ENCODE measurements around the gene HS3ST3A1.

Gene HS3ST3A1

GRCh38 chr17:13491491-13491890, 110.2 kb downstream of the HS3ST3A1 start:
- H3K4me1 ChIP-seq (ENCODE audit: control insufficient read depth, low read length), result no peaks in the 10 kb centered on the region
- H3K4me3 ChIP-seq (ENCODE audit: low read length), result no peak overlapping the region
- H3K9me2 ChIP-seq (replicated peaks; ENCODE audit: control insufficient read depth, low read length), result no peaks in the 10 kb centered on the region
- no peaks in the 10 kb centered on the region for H3F3A ChIP-seq (ENCODE audit: control insufficient read depth, insufficient read depth)
- no peak overlapping the region for H3K4me2 ChIP-seq (ENCODE audit: low read length)
- H4K20me1 ChIP-seq (ENCODE audit: control insufficient read depth, insufficient read depth, low read depth, low read length), result no peaks in the 10 kb centered on the region
- H3K9me3 ChIP-seq (ENCODE audit: control insufficient read depth, insufficient read depth, low read length), result no peaks in the 10 kb centered on the region
- no peaks in the 10 kb centered on the region for H3K36me3 ChIP-seq (ENCODE audit: control insufficient read depth, low read length)
- H3K27me3 ChIP-seq (ENCODE audit: control insufficient read depth, low read length), result no peaks in the 10 kb centered on the region
- H3K27ac ChIP-seq (ENCODE audit: low read depth, low read length), result no peak overlapping the region
- TF ChIP-seq EZH2phosphoT487 (IDR thresholded peaks at IDR 0.05; ENCODE audit: borderline replicate concordance, low read length) (no peak), CTCF (IDR thresholded peaks at IDR 0.05; ENCODE audit: low read depth, low read length, poor library complexity, severe bottlenecking) (no peak)
- no peaks in the 10 kb centered on the region for H3K79me2 ChIP-seq (ENCODE audit: control insufficient read depth, low read length)

DNA sequence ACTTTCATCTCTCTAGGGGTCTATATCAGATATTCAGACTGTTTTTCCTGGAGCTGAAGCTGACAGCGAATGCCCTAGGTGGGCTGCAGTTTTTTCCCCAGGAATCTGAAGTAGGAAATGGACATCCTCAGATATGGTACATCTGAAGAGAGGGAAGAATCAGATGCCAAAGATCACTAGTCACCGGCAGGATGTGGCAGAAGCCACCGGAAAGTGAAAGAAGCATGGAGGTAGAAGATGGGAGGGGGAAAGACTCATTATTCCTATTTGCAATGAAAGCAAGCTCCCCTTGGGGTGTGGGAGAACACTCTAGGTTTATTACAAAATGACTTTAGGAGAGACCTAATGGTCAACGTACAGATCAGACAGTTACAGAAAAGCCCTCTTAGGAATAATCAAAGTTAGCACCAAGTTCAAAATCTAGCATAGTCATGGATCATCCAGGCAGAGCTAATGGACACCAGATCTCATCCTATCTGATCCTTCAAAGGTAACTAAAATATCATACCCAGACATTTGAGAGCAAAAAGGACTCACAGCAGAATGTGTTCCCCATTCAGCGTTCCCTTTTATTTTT, 110.7 kb downstream of the HS3ST3A1 start:
- Histone ChIP-seq H3K36me3 (ENCODE audit: control insufficient read depth, low read length) (no peaks in the 10 kb centered on the region), H3K9me3 (ENCODE audit: control insufficient read depth, insufficient read depth, low read length) (no peaks in the 10 kb centered on the region), H3F3A (ENCODE audit: control insufficient read depth, insufficient read depth) (no peaks in the 10 kb centered on the region), H3K27me3 (ENCODE audit: control insufficient read depth, low read length) (no peaks in the 10 kb centered on the region), H3K4me1 (ENCODE audit: control insufficient read depth, low read length) (no peaks in the 10 kb centered on the region), H3K79me2 (ENCODE audit: control insufficient read depth, low read length) (no peaks in the 10 kb centered on the region), H4K20me1 (ENCODE audit: control insufficient read depth, insufficient read depth, low read depth, low read length) (no peaks in the 10 kb centered on the region), H3K9me2 (replicated peaks; ENCODE audit: control insufficient read depth, low read length) (no peaks in the 10 kb centered on the region), H3K4me2 (ENCODE audit: low read length) (no peak overlapping the region), H3K4me3 (ENCODE audit: low read length) (no peak overlapping the region), H3K27ac (ENCODE audit: low read depth, low read length) (no peak overlapping the region)
- TF ChIP-seq CTCF (IDR thresholded peaks at IDR 0.05; ENCODE audit: low read depth, low read length, poor library complexity, severe bottlenecking), result no peak
- no peak for TF ChIP-seq EZH2phosphoT487 (IDR thresholded peaks at IDR 0.05; ENCODE audit: borderline replicate concordance, low read length)

DNA sequence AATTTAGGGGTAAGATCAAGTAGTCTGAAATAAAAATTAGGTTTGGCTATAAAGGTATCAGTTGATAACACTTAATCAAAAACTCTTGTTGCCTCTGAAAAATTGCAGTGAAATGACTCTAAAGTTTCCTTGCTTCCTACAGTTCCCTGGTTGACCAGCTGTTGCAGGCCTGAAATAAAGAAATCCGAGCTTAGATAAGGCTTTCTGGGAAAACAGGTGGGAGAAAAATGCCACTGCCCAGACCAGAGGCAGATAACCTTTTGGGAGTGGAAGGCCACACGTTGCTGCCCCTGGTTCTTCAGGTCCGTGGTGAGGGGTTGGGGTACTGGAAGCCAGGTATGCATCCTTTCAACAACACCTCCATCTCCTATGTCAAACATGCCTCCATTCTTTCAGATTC, 111.3 kb downstream of the HS3ST3A1 start:
- no peaks in the 10 kb centered on the region for H3F3A ChIP-seq (ENCODE audit: control insufficient read depth, insufficient read depth)
- no peaks in the 10 kb centered on the region for H3K9me2 ChIP-seq (replicated peaks; ENCODE audit: control insufficient read depth, low read length)

More for the DNA sequence above, 111.3 kb downstream of the HS3ST3A1 start:
- H3K4me1 ChIP-seq (ENCODE audit: control insufficient read depth, low read length), result no peaks in the 10 kb centered on the region
- no peak overlapping the region for H3K27ac ChIP-seq (ENCODE audit: low read depth, low read length)
- H3K36me3 ChIP-seq (ENCODE audit: control insufficient read depth, low read length), result no peaks in the 10 kb centered on the region
- no peaks in the 10 kb centered on the region for H3K27me3 ChIP-seq (ENCODE audit: control insufficient read depth, low read length)
- no peak overlapping the region for H3K4me2 ChIP-seq (ENCODE audit: low read length)
- H3K79me2 ChIP-seq (ENCODE audit: control insufficient read depth, low read length), result no peaks in the 10 kb centered on the region
- no peaks in the 10 kb centered on the region for H3K9me3 ChIP-seq (ENCODE audit: control insufficient read depth, insufficient read depth, low read length)
- H3K4me3 ChIP-seq (ENCODE audit: low read length), result no peak overlapping the region
- no peaks in the 10 kb centered on the region for H4K20me1 ChIP-seq (ENCODE audit: control insufficient read depth, insufficient read depth, low read depth, low read length)
- TF ChIP-seq CTCF (IDR thresholded peaks at IDR 0.05; ENCODE audit: low read depth, low read length, poor library complexity, severe bottlenecking) (no peak), EZH2phosphoT487 (IDR thresholded peaks at IDR 0.05; ENCODE audit: borderline replicate concordance, low read length) (no peak)

All from DOHH2 (cell line).